Measurements from ENCODE around the gene MMP20.

GRCh38 chr11:102527041-102527440 is 98.1 kb downstream of the MMP20 start:
- TF ChIP-seq POLR2A (IDR thresholded peaks at IDR 0.05; ENCODE audit: low read depth), result no peak
- TF ChIP-seq CTCF (IDR thresholded peaks at IDR 0.05), result no peak
- TF ChIP-seq POLR2AphosphoS5 (IDR thresholded peaks at IDR 0.05), result no peak
- TF ChIP-seq EP300 (IDR thresholded peaks at IDR 0.05), result no peak

Measured in esophagus muscularis mucosa (tissue), 4 donors.